Glutamatergic neuron (in vitro differentiated cells): Measurements from ENCODE around the gene CCNK. TPM values are rescaled to one million over a fixed set of nuclear protein-coding genes. Genes with fewer than 3 reads are reported as not detected.

Experiments
- DNase-seq: peaks from one replicate; pipeline ENCODE4 v3.0.0; 2022
- H3K27ac Mint-ChIP-seq: one replicate; pipeline ENCODE4 v1.8.0; 2020; ENCODE audit warnings: mild to moderate bottlenecking, mixed read lengths, inconsistent platforms; ENCODE audit not compliant: unreplicated experiment
- H3K27me3 Mint-ChIP-seq: one replicate; pipeline ENCODE4 v1.8.0; 2020; ENCODE audit warnings: mild to moderate bottlenecking, moderate library complexity, mixed read lengths, inconsistent platforms; ENCODE audit not compliant: unreplicated experiment
- H3K36me3 Mint-ChIP-seq: one replicate; pipeline ENCODE4 v1.8.0; 2020; ENCODE audit warnings: mild to moderate bottlenecking, mixed read lengths, inconsistent platforms; ENCODE audit not compliant: unreplicated experiment
- H3K4me1 Mint-ChIP-seq: one replicate; pipeline ENCODE4 v1.8.0; 2020; ENCODE audit warnings: mild to moderate bottlenecking, low read depth, mixed read lengths, inconsistent platforms; ENCODE audit not compliant: unreplicated experiment
- H3K4me3 Mint-ChIP-seq: one replicate; pipeline ENCODE4 v1.8.0; 2020; ENCODE audit warnings: mild to moderate bottlenecking, mixed read lengths, inconsistent platforms; ENCODE audit not compliant: unreplicated experiment
- H3K9me3 Mint-ChIP-seq: one replicate; pipeline ENCODE4 v1.8.0; 2020; ENCODE audit warnings: mild to moderate bottlenecking, moderate library complexity, mixed read lengths, inconsistent platforms; ENCODE audit not compliant: unreplicated experiment
- CTCF ChIP-seq: fragments of 200-600 bp; sonication (generic); IDR thresholded peaks from one replicate; pipeline ENCODE4 v1.5.0; 2021; ENCODE audit not compliant: partially characterized antibody, unreplicated experiment
- total RNA-seq: library from RNA; stranded (reverse); fragmentation: NEBNext Ultra II Directional; extraction: Animal tissue kit (Norgen Biotek cat#: 25700); gene quantifications from one replicate; pipeline ENCODE4 v1.2.1, GENCODE V29; 2021; ENCODE audit not compliant: unreplicated experiment

The CCNK gene
- total RNA-seq, 1 donor from 2014 or later, result 47.2 TPM

- peaks cover 9% of the 10 kb centered on the region for H3K9me3 Mint-ChIP-seq
- peaks cover 8% of the 10 kb centered on the region for H3K27me3 Mint-ChIP-seq
- peaks cover 12% of the 10 kb centered on the region for H3K4me1 Mint-ChIP-seq
- DNase-seq, result no peak
- H3K4me3 Mint-ChIP-seq, result no peak overlapping the region
- no peaks in the 10 kb centered on the region for H3K36me3 Mint-ChIP-seq
- no peak overlapping the region for H3K27ac Mint-ChIP-seq
- no peak for TF ChIP-seq CTCF
These were observed 44.5 kb downstream of the CCNK start for GRCh38 chr14:99525699-99526080.

GRCh38 chr14:99527026-99527425 is 45.8 kb downstream of the CCNK start:
- Mint-ChIP-seq H3K36me3 (no peaks in the 10 kb centered on the region), H3K9me3 (peaks cover 7% of the 10 kb centered on the region), H3K4me3 (no peak overlapping the region), H3K27me3 (peaks cover 6% of the 10 kb centered on the region), H3K4me1 (peaks cover 11% of the 10 kb centered on the region), H3K27ac (no peak overlapping the region)
- no peak for TF ChIP-seq CTCF
- no peak for DNase-seq

GRCh38 chr14:99527427-99528076 is 46.3 kb downstream of the CCNK start:
- peaks cover 9% of the 10 kb centered on the region for H3K4me1 Mint-ChIP-seq
- H3K27me3 Mint-ChIP-seq, result peaks cover 6% of the 10 kb centered on the region
- peaks cover 7% of the 10 kb centered on the region for H3K9me3 Mint-ChIP-seq
- no peak for DNase-seq
- no peak overlapping the region for H3K27ac Mint-ChIP-seq
- no peak overlapping the region for H3K4me3 Mint-ChIP-seq
- no peak for TF ChIP-seq CTCF
- H3K36me3 Mint-ChIP-seq, result no peaks in the 10 kb centered on the region

- H3K9me3 Mint-ChIP-seq, result peaks cover 7% of the 10 kb centered on the region
- no peak for DNase-seq
- peaks cover 6% of the 10 kb centered on the region for H3K27me3 Mint-ChIP-seq
- H3K36me3 Mint-ChIP-seq, result no peaks in the 10 kb centered on the region
- H3K4me1 Mint-ChIP-seq, result peaks cover 3% of the 10 kb centered on the region
- H3K4me3 Mint-ChIP-seq, result no peak overlapping the region
- TF ChIP-seq CTCF, result no peak
- H3K27ac Mint-ChIP-seq, result no peak overlapping the region
These were observed 48.7 kb downstream of the CCNK start for GRCh38 chr14:99529899-99530298.

GRCh38 chr14:99530407-99531155 is 49.4 kb downstream of the CCNK start:
- H3K4me1 Mint-ChIP-seq, result peaks cover 2% of the 10 kb centered on the region
- peaks cover 6% of the 10 kb centered on the region for H3K27me3 Mint-ChIP-seq
- H3K36me3 Mint-ChIP-seq, result no peaks in the 10 kb centered on the region
- H3K9me3 Mint-ChIP-seq, result peaks cover 7% of the 10 kb centered on the region
- peak overlapping the region; percentile 52 for H3K27ac Mint-ChIP-seq
- no peak overlapping the region for H3K4me3 Mint-ChIP-seq
- no peak for TF ChIP-seq CTCF
- no peak for DNase-seq
